H1 (cell line): ENCODE results near the gene ANKDD1A. TPM values are rescaled to one million over a fixed set of nuclear protein-coding genes. Genes with fewer than 3 reads are reported as not detected.

Experiments used
- CTCF ChIA-PET: fragments of 300-600 bp; sonication (Branson Sonifier 250); formaldehyde crosslinking; loops from one replicate; lab custom pipeline; 2021; ENCODE audit not compliant: partially characterized antibody; lab: Charles Lee
- POLR2A ChIA-PET: fragments of 300-600 bp; sonication (Branson Sonifier 250); formaldehyde crosslinking; loops from one replicate; lab custom pipeline; 2021; ENCODE audit warnings: inconsistent platforms; ENCODE audit not compliant: partially characterized antibody; lab: Charles Lee
- DNase-seq, 2 experiments: peaks; one replicate each; pipeline versions ENCODE4 v3.0.0 to v3.0.0-alpha.2; 2010 to 2022; ENCODE audit warnings: low spot score in 2 of 2, low read depth in 1 of 2, mixed read lengths in 1 of 2
- FAIRE-seq: peaks from 2 replicates; lab custom pipeline; 2011; peaks lifted over from hg19 to GRCh38; lab: Jason Lieb, UNC
- H2AFZ ChIP-seq: 2 replicates; pipeline ENCODE4 v1.8.1; 2012; ENCODE audit warnings: low read length, inconsistent platforms
- H2AK5ac ChIP-seq: 2 replicates; pipeline ENCODE4 v1.6.1; 2013; ENCODE audit warnings: low read depth, low read length
- H2BK120ac ChIP-seq: replicated peaks from 2 replicates; pipeline ENCODE3; 2013; ENCODE audit warnings: low read depth, low read length, inconsistent platforms
- H2BK12ac ChIP-seq: 2 replicates; pipeline ENCODE4 v1.6.1; 2013; ENCODE audit warnings: low read depth, low read length
- H2BK15ac ChIP-seq: 2 replicates; pipeline ENCODE4 v1.6.1; 2013; ENCODE audit warnings: low read length
- H2BK20ac ChIP-seq: 2 replicates; pipeline ENCODE4 v1.6.1; 2013; ENCODE audit warnings: low read length
- H2BK5ac ChIP-seq: 2 replicates; pipeline ENCODE4 v1.6.1; 2013; ENCODE audit warnings: low read depth, low read length
- H3K14ac ChIP-seq: 2 replicates; pipeline ENCODE4 v1.6.1; 2013; ENCODE audit warnings: inconsistent platforms; ENCODE audit not compliant: insufficient read length
- H3K18ac ChIP-seq: 2 replicates; pipeline ENCODE4 v1.6.1; 2013; ENCODE audit warnings: low read length; ENCODE audit errors: extremely low read depth
- H3K23ac ChIP-seq: 2 replicates; pipeline ENCODE4 v1.6.1; 2013; ENCODE audit warnings: inconsistent platforms; ENCODE audit not compliant: insufficient read length
- H3K23me2 ChIP-seq: 2 replicates; pipeline ENCODE4 v1.6.1; 2013; ENCODE audit warnings: low read depth, low read length
- H3K27ac ChIP-seq: 2 replicates; pipeline ENCODE4 v1.6.1; 2011; ENCODE audit warnings: low read depth, low read length, inconsistent platforms
- H3K27me3 ChIP-seq, 4 experiments: replicated peaks in 1 of 4; 1 replicate in 1 of 4; 2 replicates in 3 of 4; pipeline versions ENCODE4 v1.6.1 to v1.8.1; 2011 to 2013; ENCODE audit warnings: low read length in 3 of 4, mild to moderate bottlenecking in 3 of 4, inconsistent platforms in 2 of 4, mixed read lengths in 2 of 4, moderate library complexity in 1 of 4; ENCODE audit not compliant: control insufficient read depth in 3 of 4, insufficient read depth in 3 of 4; ENCODE audit errors: extremely low read depth in 1 of 4
- H3K36me3 ChIP-seq, 4 experiments: 2 replicates each; pipeline versions ENCODE4 v1.6.1 to v1.8.1; 2011 to 2013; ENCODE audit warnings: mild to moderate bottlenecking in 4 of 4, low read length in 3 of 4, moderate library complexity in 2 of 4, control low read depth in 1 of 4, inconsistent platforms in 1 of 4; ENCODE audit not compliant: insufficient read depth in 4 of 4, control insufficient read depth in 2 of 4
- H3K4ac ChIP-seq: replicated peaks from 2 replicates; pipeline ENCODE3; 2013; ENCODE audit warnings: low read length, low read depth, mixed read lengths, inconsistent platforms; ENCODE audit not compliant: insufficient read length
- H3K4me1 ChIP-seq, 4 experiments: replicated peaks in 1 of 4; 1 replicate in 1 of 4; 2 replicates in 3 of 4; pipeline versions ENCODE4 v1.6.1 to v1.8.1; 2011 to 2013; ENCODE audit warnings: low read length in 3 of 4, inconsistent platforms in 2 of 4, mixed read lengths in 1 of 4; ENCODE audit not compliant: insufficient read depth in 4 of 4, control insufficient read depth in 3 of 4
- H3K4me2 ChIP-seq, 2 experiments: 2 replicates each; pipeline versions ENCODE4 v1.6.1 to v1.8.1; 2011 to 2013; ENCODE audit warnings: low read depth in 2 of 2, low read length in 2 of 2, control low read depth in 1 of 2, inconsistent platforms in 1 of 2, mild to moderate bottlenecking in 1 of 2; ENCODE audit not compliant: insufficient read depth in 1 of 2
- H3K4me3 ChIP-seq, 4 experiments: fragments of 200-600, 300-600 bp in 1 of 4; sonication (generic), shearing (Covaris generic), sonication (Bioruptor Twin) in 1 of 4; 2 replicates each; pipeline versions ENCODE4 v1.5.1 to v1.8.1; 2011 to 2016; ENCODE audit warnings: low read length in 4 of 4, low read depth in 3 of 4, control low read depth in 2 of 4, inconsistent platforms in 2 of 4, mild to moderate bottlenecking in 2 of 4, mixed read lengths in 1 of 4, moderate library complexity in 1 of 4; ENCODE audit not compliant: insufficient read depth in 2 of 4; ENCODE audit errors: extremely low read depth in 1 of 4
- H3K56ac ChIP-seq: replicated peaks from 2 replicates; pipeline ENCODE3; 2013; ENCODE audit warnings: low read depth, mild to moderate bottlenecking, mixed read lengths, low read length, inconsistent platforms; ENCODE audit not compliant: insufficient read length
- H3K79me1 ChIP-seq: 2 replicates; pipeline ENCODE4 v1.6.1; 2013; ENCODE audit warnings: low read depth, low read length, control low read depth
- H3K79me2 ChIP-seq, 2 experiments: 2 replicates each; pipeline versions ENCODE4 v1.6.1 to v1.8.1; 2012 to 2013; ENCODE audit warnings: low read length in 2 of 2, mild to moderate bottlenecking in 2 of 2, inconsistent platforms in 1 of 2; ENCODE audit not compliant: insufficient read depth in 2 of 2, control insufficient read depth in 1 of 2
- H3K9ac ChIP-seq, 4 experiments: replicated peaks in 1 of 4; 1 replicate in 1 of 4; 2 replicates in 3 of 4; pipeline versions ENCODE4 v1.6.1 to v1.8.1; 2011 to 2013; ENCODE audit warnings: low read depth in 3 of 4, low read length in 3 of 4, control low read depth in 2 of 4, mild to moderate bottlenecking in 2 of 4, moderate library complexity in 2 of 4, inconsistent platforms in 1 of 4; ENCODE audit errors: extremely low read depth in 1 of 4
- H3K9me3 ChIP-seq, 2 experiments: 2 replicates each; pipeline versions ENCODE4 v1.6.1 to v1.8.1; 2012 to 2013; ENCODE audit warnings: mild to moderate bottlenecking in 2 of 2, moderate library complexity in 2 of 2, control low read depth in 1 of 2, inconsistent platforms in 1 of 2, low read depth in 1 of 2, low read length in 1 of 2, mixed read lengths in 1 of 2; ENCODE audit not compliant: insufficient read depth in 2 of 2
- H4K20me1 ChIP-seq, 2 experiments: replicated peaks in 1 of 2; 2 replicates each; pipeline versions ENCODE3 to v1.8.1; 2011 to 2013; ENCODE audit warnings: inconsistent platforms in 2 of 2, low read length in 2 of 2, mild to moderate bottlenecking in 1 of 2; ENCODE audit not compliant: insufficient read depth in 2 of 2, control insufficient read depth in 1 of 2
- H4K5ac ChIP-seq: 2 replicates; pipeline ENCODE4 v1.6.1; 2013; ENCODE audit warnings: low read length, low read depth, mixed read lengths, inconsistent platforms; ENCODE audit not compliant: insufficient read length
- H4K8ac ChIP-seq: 2 replicates; pipeline ENCODE4 v1.8.0; 2013; ENCODE audit warnings: mild to moderate bottlenecking, moderate library complexity, low read length, inconsistent platforms; ENCODE audit not compliant: insufficient read depth; ENCODE audit errors: extremely low read depth
- H4K91ac ChIP-seq: replicated peaks from 2 replicates; pipeline ENCODE3; 2013; ENCODE audit warnings: low read length, mixed read lengths, inconsistent platforms; ENCODE audit not compliant: insufficient read length
- ASH2L ChIP-seq: fragments of 200-600, 300-600 bp; sonication (generic); IDR thresholded peaks from one replicate; pipeline ENCODE4 v1.7.1; 2017; ENCODE audit warnings: low read length
- CTBP2 ChIP-seq: IDR thresholded peaks from 2 replicates; pipeline ENCODE4 v1.7.0; 2011; ENCODE audit warnings: borderline replicate concordance, mild to moderate bottlenecking, moderate library complexity, mixed read lengths, low read length; ENCODE audit not compliant: insufficient read depth, insufficient read length
- HDAC6 ChIP-seq: IDR thresholded peaks from one replicate; pipeline ENCODE4 v1.7.1; 2012; ENCODE audit warnings: low read depth, mild to moderate bottlenecking, inconsistent platforms, low read length, moderate library complexity
- JUN ChIP-seq: IDR thresholded peaks from 2 replicates; pipeline ENCODE4 v1.6.1; 2011; ENCODE audit warnings: low read depth, mild to moderate bottlenecking, improper control_type of control experiment, low read length
- JUND ChIP-seq: IDR thresholded peaks from 2 replicates; pipeline ENCODE4 v1.6.1; 2011; ENCODE audit warnings: mild to moderate bottlenecking, improper control_type of control experiment, low read length
- RBBP5 ChIP-seq: IDR thresholded peaks from 2 replicates; pipeline ENCODE4 v1.7.1; 2012; ENCODE audit warnings: low read depth, mild to moderate bottlenecking, inconsistent platforms, low read length, moderate library complexity, borderline replicate concordance
- RXRA ChIP-seq: IDR thresholded peaks from 2 replicates; pipeline ENCODE4 v1.6.1; 2011; ENCODE audit warnings: low read depth, mild to moderate bottlenecking, low read length, moderate library complexity; ENCODE audit not compliant: insufficient read depth
- SIRT6 ChIP-seq: IDR thresholded peaks from one replicate; pipeline ENCODE4 v1.7.1; 2012; ENCODE audit warnings: low read length, inconsistent platforms
- SP1 ChIP-seq: IDR thresholded peaks from 2 replicates; pipeline ENCODE4 v1.6.1; 2011; ENCODE audit warnings: low read depth, low read length
- SP4 ChIP-seq: IDR thresholded peaks from 2 replicates; pipeline ENCODE4 v1.6.1; 2012; ENCODE audit warnings: low read length, inconsistent platforms
- TAF1 ChIP-seq: IDR thresholded peaks from 2 replicates; pipeline ENCODE4 v1.6.1; 2011; ENCODE audit warnings: mild to moderate bottlenecking, low read depth, low read length
- TAF7 ChIP-seq: optimal IDR thresholded peaks from 2 replicates; pipeline ENCODE3; 2011; ENCODE audit warnings: low read depth, mild to moderate bottlenecking, inconsistent platforms, low read length, moderate library complexity, borderline replicate concordance
- WGBS, 2 experiments: shearing (Covaris generic) in 1 of 2; methylation state at CpG; one replicate each; pipeline versions ENCODE4 v1.1.6 to v1.1.7; 2013 to 2015; ENCODE audit warnings: low lambda C conversion rate in 2 of 2, mixed read lengths in 2 of 2, inconsistent platforms in 1 of 2, low coverage in 1 of 2, missing lambda C conversion rate in 1 of 2; ENCODE audit not compliant: insufficient replicate concordance in 2 of 2, insufficient coverage in 1 of 2, insufficient read length in 1 of 2; ENCODE audit errors: extremely low coverage in 1 of 2, missing lambda C conversion rate in 1 of 2; 5-methylcytosine and 5-hydroxymethylcytosine counted together
- polyA plus RNA-seq, 7 experiments: library from polyadenylated mRNA; depleted of rRNA in 3 of 7; stranded (reverse) in 5 of 7; unstranded in 2 of 7; fragments of >200 nt in 5 of 7; fragments of 200-250 nt in 2 of 7; gene quantifications; 1 replicate in 5 of 7; 2 replicates in 1 of 7; 4 replicates in 1 of 7; pipeline versions ENCODE4 v1.2.1 to v1.2.3, GENCODE V29; 2011 to 2013; ENCODE audit warnings: missing spikeins in 2 of 7, mixed read lengths in 2 of 7
- total RNA-seq: library from RNA; stranded (reverse); fragmentation: NEBNext Ultra II Directional; extraction: Animal tissue kit (Norgen Biotek cat#: 25700); gene quantifications from 2 replicates; pipeline ENCODE4 v1.2.1, GENCODE V29; 2021
- TF ChIP-seq, protein P1 (sequence below): IDR thresholded peaks from 2 replicates; pipeline ENCODE4 v1.6.1; 2012; ENCODE audit warnings: low read length, inconsistent platforms

The ANKDD1A gene
- total and polyA plus RNA-seq, 2 of the 8 experiments (the other 6 are each of a cell fraction or from before 2014, with no cell fraction given) = 4.1 to 5.0 TPM

DNA sequence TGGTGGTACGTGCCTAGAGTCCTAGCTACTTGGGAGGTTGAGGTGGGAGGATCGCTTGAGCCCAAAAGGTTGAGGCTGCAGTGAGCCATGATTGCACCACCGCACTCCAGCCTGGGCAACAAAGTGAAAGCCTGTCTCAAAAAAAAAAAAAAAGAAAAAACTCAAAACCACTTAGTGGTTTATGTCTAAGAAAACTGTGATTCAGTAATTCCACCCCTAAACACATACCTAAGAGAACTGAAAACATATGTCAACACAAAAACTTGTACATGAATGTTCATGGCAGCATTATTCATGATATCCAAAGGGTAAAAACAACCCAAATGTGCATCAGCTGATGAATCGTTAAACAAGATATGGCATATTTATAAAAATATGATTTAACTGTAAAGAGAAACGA lies 63.7 kb downstream of the ANKDD1A start:
- Histone ChIP-seq H2BK120ac (no peak overlapping the region), H3K14ac (no peak overlapping the region), H2BK15ac (no peak overlapping the region), H3K4me3 (no peak overlapping the region), H4K91ac (no peak overlapping the region), H3K4me1 (peaks cover 3 to 6% (median 4%) of the 10 kb centered on the region in 4 experiments; a peak in 5 of 7 replicates), H2BK12ac (no peak overlapping the region), H2AFZ (no peak overlapping the region), H3K27me3 (no peaks in the 10 kb centered on the region), H3K56ac (no peak overlapping the region), H2AK5ac (no peak overlapping the region), H3K36me3 (peaks cover 2 to 41% (median 21%) of the 10 kb centered on the region in 4 experiments; a peak in 7 of 8 replicates), H4K5ac (no peak overlapping the region), H3K79me1 (no peaks in the 10 kb centered on the region), H2BK20ac (no peak overlapping the region), H2BK5ac (no peak overlapping the region), H4K8ac (no peak overlapping the region), H3K23me2 (no peaks in the 10 kb centered on the region), H3K27ac (no peak overlapping the region), H3K79me2 (no peaks in the 10 kb centered on the region), H3K18ac (no peak overlapping the region), H3K9me3 (no peaks in the 10 kb centered on the region), H4K20me1 (peaks cover 0 to 2% of the 10 kb centered on the region in 2 experiments), H3K4ac (no peak overlapping the region), H3K4me2 (no peak overlapping the region), H3K23ac (no peak overlapping the region), H3K9ac (no peak overlapping the region)
- no peak for DNase-seq
- ChIA-PET CTCF (no interaction called here), POLR2A (no interaction called here)
- 84% methylated on average over 5 of the region's 5 CpGs; no CpG with 5 or more reads in 1 of the 2 experiments for WGBS, 2 experiments
- no peak for FAIRE-seq
- no peak for TF ChIP-seq SP4
- no peak for TF ChIP-seq SIRT6
- no peak for TF ChIP-seq JUND
- TF ChIP-seq RXRA = no peak
- TF ChIP-seq CTBP2 = no peak
- TF ChIP-seq TAF1 = no peak
- TF ChIP-seq, protein P1, sequence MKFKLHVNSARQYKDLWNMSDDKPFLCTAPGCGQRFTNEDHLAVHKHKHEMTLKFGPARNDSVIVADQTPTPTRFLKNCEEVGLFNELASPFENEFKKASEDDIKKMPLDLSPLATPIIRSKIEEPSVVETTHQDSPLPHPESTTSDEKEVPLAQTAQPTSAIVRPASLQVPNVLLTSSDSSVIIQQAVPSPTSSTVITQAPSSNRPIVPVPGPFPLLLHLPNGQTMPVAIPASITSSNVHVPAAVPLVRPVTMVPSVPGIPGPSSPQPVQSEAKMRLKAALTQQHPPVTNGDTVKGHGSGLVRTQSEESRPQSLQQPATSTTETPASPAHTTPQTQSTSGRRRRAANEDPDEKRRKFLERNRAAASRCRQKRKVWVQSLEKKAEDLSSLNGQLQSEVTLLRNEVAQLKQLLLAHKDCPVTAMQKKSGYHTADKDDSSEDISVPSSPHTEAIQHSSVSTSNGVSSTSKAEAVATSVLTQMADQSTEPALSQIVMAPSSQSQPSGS = no peak
- TF ChIP-seq RBBP5 = no peak
- no peak for TF ChIP-seq TAF7
- no peak for TF ChIP-seq HDAC6
- no peak for TF ChIP-seq JUN
- TF ChIP-seq SP1 = no peak
- TF ChIP-seq ASH2L = no peak
